SHP77 (cell line): ENCODE measurements around the gene MAPRE3.
A peak's percentile ranks its signal among the peaks of the same experiment; 100 is the strongest.
"Not testable (repeated sequence)": the region's sequence is repeated elsewhere in the genome, so short reads cannot be mapped to it uniquely, and the experiment has no call there.

Experiments used
- DNase-seq, 2 experiments: peaks; one replicate each; lab custom pipeline; 2025; lab: John Stamatoyannopoulos, UW

Gene MAPRE3

DNA sequence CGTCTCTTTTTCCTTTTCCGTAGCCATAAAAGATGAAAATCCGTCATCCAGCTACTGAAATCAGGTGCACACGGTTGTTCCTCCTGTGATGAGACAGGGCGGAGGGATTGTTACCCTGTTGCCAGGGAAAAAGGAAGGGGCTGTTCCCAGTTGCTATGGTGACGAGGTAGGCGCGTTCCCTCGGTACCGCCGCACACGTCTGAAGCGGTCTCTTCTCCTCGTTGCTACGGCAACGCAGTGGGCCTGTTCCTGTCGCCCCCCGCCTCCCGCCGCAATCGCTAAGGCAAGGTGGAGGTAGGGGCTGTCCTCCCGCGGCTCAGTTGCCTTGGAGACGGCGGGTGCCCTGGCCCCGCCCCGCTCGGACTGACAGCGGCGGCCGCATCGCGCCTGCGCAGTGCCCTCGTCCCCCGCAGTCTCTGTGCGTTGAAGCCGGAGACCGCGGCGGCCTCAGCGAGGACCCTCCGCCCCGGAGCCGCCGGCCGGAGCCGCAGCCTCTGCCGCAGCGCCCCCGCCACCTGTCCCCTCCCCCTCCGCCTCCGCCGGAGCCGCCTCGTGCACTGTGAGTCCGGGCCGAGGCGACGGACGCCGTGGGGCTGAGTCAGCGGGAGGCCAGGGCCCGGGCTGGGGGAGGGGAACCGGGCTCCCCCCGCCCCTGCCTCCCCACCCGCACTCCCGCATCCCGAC is at the start of gene MAPRE3:
MAPRE3 (plus strand) TSS at position 394 of the 684 bp plus-strand sequence. CDS start 51,582 bp downstream, outside the sequence.
- peak; percentile 61 to 84 for DNase-seq

DNA sequence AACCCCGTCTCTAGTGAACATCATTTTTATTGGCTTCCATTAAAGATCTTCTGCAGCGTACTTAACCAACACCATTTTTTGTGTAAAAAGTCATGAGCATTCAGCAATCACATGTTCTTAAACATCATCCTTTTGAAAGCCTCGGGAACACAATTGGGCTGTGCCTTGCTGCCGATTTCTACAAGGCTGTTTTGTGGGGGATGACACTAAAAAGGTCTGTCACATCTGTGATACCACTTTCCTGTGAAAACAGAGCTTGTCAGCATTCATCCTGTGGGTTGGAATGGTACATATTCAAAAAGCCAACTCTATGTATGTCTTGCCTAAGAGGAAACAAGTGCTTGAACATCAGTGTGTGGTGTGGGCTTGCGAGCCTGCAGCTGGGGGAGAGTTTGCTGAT is 49.1 kb upstream of the MAPRE3 start:
- DNase-seq: no peak

DNA sequence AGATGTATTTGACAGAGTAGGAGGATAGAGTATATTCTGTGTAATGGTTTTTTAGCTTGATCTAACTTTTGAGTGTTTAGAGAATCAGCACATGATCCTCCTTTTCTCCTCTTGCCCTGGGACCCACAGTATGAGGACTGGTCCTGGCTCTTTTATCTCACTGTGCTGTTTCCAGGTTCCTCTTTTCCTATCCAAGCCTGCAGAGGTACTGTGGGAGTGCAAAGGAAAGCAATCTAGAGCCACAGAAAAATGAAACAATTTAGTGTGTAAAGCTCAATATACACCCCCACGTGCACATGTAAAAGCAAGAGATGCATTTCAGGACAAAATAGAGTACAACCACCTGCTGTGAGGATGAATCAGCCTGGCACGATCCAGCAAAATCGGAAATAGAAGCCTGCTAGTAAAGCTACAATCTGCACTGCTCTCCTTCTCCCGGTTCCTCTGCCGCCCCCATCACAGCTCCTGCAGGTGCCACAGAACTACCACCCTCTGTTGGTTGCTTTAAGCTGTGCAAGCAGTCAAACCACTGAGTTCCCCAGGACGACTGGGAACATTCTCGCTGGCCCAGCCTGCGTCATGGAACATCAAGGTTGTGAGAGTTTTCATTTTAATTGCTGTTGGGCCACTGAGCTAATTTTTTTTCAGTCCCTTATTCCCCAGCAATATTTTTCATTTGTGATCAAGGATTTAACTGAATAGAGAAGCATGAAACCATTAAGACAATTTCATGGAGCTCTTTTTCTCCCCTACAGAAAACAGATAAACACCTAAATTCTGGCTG is 47.8 kb upstream of the MAPRE3 start:
- DNase-seq: peak; percentile 16 to 44

DNA sequence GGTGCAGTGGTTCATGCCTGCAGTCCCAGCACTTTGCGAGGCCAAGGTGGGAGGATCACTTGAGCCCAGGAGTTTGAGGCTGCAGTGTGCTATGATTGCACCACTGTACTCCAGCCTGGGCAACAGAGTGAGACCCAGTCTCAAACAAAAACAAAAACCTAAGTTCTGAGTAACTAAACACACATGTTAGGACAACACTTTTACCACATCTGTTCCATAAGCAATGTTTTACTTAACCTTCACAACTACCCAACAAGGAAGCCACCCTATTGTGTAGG is 47.3 kb upstream of the MAPRE3 start:
- not testable (repeated sequence) for DNase-seq

DNA sequence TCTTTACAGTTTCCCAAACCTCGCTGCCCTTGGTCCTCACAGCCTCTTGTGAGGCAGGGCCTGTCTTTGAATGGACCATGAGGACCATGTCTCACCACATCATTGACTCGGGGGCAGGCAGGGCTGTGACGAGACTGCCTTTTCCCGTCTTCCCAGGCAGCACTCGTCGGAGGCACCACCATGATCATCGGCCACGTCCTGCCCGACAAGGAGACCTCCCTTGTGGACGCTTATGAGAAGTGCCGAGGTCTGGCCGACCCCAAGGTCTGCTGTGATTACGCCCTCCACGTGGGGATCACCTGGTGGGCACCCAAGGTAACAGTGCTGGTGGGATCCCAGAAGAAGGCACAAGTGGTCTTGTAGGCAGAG is 45.7 kb upstream of the MAPRE3 start:
- DNase-seq: no peak

DNA sequence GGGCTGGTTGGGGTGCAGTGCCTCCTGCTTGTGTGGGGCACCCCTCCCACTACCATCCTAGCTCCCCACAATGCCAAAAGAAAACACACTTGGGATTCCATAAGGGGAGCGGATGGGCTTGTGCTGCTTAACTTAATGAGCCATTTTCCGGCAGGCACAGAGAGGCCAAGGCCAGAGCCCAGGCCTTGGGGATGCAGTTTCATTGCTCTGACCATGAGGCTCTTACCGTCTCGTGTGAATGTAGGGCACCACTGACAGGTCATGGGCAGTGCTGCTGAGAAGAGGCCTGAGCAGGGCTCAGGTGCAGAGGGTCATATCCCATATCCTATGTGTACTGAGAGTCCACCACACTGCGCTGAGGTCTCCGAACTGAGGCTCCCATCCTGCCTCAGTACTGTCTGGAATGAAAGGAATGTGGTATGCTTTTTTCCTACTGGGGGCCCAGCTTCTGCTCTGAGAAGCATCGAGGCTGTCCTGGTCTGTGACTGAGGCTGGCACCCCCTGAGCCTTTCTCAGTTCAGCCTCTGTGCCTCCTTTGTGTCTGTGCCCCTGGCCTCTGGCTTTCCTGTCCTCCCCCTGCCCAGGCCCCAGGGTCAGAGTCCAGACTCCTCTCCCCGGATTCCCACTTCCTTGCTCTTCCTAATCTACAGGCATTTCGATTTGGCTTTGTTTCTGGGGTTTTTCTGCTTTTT is 45.2 kb upstream of the MAPRE3 start:
- no peak for DNase-seq

DNA sequence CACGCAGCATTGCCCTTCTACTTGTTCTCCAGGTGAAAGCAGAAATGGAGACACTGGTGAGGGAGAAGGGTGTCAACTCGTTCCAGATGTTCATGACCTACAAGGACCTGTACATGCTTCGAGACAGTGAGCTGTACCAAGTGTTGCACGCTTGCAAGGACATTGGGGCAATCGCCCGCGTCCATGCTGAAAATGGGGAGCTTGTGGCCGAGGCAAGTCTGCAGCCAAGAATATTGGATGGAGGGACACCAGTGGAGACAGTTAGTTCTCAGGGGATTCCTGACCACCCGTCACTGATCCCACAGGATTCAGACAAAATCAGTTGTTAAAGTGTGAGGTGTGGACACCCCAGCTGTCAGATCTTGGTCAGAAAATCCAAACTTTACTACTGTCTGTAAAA is 43.2 kb upstream of the MAPRE3 start:
- DNase-seq: no peak

DNA sequence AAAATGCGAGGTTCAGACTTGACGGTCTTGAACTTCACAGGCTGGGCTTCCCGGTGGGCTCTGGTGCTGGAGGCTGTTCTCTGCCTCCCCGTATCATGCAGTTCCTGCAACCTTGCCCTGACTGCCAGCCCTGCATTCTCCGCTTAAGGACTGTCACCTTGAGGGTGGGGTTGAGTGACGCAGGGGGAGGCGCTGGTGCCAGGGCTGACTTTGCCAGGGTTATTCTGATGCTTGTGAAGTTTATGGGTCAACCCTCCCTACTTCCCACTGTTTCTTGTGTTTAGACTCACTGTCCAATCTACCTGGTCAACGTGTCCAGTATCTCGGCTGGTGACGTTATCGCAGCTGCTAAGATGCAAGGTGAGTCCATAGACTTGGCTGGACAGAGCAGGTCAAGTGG is 37.5 kb upstream of the MAPRE3 start:
- DNase-seq: no peak

DNA sequence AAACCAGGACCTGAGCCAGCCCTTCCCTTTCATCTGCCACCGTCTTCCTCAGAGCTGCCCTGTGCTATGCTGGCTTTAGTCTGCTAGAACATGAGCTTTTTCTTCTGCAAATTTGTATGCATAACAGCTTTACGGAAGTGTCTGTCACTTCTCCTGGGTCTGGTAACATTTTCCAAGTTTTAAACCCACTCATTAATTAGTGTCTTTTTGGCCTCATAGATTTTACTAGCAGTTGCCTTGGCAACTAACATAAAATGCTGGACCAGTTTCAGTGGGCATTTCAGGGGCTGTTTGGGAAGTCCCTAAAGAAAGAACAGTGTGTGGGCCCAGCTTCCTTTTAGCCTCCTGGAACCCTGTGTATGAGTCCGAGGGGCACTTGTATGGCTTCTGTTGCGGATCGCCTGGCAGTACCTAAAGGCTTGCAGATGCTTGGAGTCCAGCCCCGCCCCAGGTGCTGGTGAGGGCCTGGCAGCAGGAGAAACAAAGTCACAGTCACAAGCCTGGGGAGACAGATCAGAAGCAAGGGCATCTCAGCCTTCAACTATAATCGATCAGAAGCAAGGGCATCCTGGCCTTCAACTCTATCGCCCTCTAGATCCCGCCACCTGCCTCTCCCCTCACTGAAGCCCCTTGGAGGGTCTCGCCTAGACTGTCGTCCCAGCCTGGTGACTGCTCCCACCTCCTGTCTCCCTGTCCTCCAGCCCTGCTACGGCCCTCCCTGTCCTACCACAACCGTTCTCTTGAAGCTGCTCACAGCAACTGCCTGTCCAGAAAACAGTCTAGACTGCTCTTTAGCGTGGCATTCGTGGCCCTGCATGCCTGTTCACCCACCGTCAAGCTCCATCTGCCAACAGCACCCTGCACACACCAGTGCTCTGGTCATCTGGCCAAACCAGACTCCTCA is 36.8 kb upstream of the MAPRE3 start:
- DNase-seq: no peak

DNA sequence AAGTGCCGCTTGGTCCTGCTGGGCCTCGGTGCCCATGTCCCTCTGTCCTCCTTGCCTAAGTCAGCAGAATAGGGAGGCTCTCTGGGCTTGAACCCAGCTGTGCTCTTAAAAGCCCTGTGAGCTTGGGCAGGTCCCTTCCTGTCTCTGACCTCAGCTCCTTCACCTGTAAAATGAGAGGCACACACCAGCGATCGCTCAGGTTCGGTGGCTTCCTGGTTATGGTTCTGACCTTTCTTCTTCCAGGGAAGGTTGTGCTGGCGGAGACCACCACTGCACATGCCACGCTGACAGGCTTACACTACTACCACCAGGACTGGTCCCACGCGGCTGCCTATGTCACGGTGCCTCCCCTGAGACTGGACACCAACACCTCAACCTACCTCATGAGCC is 36.1 kb upstream of the MAPRE3 start:
- DNase-seq: no peak

DNA sequence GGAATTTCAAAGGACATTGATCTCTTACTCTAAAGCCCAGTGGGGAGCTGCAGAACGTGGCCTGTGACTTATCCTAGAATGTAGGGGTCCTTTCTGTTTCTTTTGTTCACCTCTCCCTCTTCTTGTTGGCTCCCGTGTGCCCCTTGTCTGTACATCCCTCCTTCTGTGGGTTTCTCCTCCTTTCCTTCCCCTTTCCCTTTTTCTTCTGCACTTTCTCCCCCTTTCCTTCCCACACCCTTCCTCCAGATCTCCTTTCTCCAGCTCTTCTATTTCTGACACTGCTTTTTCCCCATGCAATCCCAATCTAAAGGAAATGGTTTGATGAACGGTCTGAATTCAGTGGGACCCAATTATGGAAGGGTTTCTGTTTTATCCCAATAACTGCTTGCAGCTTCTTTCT is 35.5 kb upstream of the MAPRE3 start:
- DNase-seq: no peak

DNA sequence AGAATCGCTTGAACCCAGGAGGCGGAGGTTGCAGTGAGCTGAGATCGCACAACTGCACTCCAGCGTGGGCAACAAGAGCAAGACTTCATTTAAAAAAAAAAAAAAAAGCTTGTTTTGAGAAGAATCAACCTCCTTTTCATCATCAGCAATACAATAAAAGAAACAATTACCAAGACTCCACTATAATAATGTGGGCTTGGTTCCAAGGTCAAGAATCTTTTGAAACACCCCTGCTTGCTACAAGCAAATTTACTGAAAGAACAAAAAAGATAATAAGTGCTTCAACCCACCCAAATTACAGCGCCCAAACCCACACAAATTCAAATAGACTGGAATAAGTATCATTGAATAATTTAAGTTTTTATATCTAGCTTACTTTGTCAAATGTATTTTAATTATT is 33.6 kb upstream of the MAPRE3 start:
- DNase-seq: no peak

DNA sequence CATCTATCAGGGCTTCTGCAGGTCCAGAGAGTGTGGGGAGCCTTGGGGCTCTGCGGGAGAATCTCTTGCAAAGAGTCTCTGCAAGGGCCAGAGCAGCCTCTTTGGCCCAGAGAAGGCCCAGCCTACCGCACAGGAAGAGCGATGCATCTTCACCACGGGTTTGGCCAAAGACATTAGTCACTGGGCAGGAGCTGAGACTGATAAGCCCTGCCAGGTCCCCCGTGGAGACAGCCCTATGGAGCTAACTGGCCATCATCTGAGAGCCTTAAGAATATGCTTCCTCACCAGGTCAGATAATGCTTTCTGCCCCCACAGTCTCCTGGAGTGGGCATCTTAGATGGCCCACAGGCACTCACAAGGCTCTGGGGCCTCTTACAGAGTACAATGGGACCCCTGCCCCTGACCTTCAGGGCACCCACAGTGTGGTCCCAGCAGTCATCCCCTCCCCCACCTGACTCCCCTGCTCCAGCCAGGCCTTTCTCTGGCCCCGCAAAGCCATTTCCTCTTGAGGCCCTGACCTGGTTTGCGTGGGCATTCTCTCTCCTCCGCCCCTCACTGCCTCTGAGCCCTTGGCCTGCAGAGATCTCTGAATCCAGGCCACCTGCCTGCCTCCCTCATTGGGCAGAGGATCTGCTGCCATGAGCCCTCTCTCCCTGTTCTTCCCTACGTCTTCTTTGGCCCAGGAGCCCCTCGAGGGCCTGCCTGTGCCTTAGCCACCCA is 31.9 kb upstream of the MAPRE3 start:
- no peak for DNase-seq

DNA sequence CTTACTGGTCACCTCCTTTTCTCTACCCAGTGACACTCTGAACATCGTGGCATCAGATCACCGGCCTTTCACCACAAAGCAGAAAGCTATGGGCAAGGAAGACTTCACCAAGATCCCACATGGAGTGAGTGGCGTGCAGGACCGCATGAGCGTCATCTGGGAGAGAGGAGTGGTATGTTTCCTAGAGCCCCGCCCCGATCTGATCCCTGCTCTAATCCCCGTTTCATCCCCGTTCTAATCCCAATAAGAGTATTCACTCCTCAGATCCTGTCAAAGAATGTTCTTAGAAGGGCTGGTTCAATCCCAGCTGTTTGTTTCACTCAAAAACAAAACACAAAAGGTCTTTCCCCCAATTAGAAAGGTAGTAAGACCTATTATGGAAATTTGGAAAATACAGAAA is 30.4 kb upstream of the MAPRE3 start:
- no peak for DNase-seq

DNA sequence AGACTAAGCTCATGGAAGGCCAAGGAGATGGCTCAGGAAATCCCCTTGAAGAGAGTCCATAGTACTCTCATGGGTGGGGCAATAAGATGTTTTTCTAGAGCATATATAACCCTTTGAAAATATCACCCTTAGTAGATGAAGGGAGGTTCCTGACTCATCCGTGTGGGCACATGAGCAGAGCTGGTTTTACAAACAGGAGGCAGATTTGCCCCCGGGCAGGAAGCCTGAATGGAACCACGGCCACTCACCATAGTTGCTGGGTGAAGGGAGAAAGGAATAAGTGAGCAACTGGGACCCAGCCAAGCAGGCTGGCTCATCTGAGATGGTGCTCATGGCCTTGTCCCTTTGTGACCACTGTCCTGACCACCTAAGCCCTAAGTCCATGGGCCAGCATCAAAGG is 29.0 kb upstream of the MAPRE3 start:
- DNase-seq: no peak

DNA sequence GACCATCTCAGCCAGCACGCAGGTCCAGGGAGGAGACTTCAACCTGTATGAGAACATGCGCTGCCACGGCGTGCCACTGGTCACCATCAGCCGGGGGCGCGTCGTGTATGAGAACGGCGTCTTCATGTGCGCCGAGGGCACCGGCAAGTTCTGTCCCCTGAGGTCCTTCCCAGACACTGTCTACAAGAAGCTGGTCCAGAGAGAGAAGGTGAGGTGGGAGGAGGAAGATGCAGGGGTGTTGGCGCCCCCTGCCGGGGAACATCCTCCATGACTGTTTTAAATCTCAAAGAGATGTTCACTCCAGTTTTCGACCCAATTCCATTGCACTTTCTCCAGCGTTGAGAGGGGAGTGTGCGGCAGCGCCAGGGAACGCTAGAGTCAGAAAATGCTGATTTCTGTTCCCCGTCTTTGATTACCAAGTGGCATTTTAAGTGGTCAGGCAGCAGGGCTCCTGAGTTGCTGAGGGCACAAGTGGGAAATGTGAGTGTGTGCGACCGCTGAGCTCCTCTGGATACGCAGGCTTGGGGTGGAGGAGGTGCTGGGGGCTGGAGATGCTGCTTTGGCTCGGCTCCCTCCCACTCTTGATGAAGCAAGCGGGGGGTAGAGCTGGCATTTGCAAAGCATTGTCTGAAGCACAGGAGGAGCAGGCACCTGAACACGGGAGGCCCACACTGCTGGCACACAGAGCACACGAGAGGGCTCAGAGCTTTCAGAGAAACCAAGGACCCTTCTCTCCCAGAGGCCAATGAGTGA is 27.7 kb upstream of the MAPRE3 start:
- DNase-seq: peak; percentile 19 to 50

DNA sequence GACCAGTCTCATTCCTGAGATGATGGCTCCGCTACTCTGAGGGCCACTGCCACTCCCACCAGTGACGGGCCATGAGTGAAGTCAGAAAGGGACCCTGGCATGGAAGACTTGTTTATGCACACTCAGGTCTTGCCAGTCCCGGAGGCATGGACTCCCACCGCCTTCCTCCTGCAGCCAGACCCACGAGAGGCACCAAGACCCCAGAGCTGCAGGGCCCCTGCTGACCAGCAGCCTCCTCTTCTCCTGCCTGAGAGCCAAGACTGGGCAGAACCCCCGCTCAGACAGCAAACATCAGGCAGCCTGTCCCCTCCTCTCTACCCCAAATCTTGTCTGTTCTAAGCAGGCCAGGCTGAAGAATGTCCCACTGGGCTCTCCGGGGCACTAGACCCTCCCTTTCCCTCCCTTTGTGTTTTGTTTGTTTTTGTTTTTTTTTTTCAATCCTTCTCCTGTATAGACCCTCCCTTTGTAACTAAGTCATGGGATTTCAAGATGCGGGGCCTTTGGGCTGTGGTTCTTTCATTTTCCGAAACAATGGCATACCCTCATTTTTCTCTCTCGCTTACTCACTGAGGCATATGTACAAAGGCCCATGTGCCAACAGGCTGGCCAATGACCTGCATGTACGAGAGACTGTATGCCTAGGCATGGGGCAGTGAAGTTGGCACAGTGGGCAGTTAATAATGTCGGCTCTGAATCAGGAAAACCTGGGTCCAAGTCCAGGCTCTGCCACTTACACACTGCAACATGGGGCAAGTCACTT is 24.3 kb upstream of the MAPRE3 start:
- no peak for DNase-seq

DNA sequence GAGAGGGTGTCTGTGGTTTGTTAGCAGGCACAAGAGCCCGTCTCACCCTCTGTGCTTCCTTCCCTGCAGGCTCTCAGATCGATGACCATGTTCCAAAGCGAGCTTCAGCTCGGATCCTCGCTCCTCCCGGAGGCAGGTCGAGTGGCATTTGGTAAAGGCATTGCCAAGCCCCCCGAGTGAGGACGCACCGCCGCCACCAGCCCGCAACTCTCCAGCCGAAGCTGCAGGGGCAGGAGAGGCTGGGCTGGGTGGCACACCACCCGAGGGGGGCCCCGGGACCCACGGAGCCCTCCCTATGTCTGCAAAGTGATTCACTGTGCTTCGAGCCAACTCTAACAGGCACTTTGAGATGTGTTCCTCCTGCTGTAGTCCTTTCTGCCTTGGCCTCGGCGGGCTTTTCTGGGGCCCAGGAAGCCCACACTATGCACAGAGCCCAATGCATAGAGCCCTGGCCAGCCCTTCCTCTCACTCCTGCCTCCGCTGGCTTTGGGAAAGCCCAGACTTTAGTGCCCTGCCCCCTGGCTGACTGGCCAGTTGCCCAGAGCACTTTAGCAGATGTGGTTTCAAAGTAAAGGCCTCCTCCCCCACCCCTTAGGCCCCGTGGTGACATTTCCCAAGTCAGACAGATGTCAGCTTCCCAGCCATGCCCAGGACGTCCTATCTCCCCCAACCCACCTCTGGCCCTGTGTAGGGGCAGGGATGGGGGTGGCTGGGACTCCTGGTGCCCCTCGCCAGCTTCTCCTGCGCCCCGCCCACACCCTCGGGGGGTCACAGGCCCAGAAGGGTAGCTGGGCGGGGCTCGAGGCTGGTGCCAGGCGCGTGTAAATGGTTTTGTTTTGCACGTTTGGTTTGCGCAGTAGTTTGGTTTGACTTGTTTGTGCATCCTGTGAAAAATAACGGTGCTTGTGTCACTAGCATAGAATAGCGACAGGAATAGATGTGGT is 23.3 kb upstream of the MAPRE3 start:
- peak; percentile 54 to 74 for DNase-seq

DNA sequence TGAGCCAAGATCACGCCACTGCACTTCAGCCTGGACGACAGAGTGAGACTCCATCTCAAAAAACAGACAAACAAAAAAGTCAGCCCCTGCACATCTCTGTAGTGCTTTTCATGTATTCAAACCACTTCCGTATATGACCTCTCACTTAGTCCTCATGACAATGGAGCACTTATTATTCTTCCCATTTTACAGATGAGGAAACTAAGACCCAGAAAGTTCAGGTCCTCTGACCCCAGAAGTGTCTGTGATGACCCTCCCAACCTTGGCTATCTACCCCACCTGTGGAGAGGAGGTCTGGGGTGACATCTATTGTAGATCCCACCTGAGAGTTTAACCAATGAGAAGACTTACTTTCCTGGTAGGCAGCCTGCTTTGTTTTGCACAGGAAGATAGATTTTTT is 21.6 kb upstream of the MAPRE3 start:
- DNase-seq: no peak
